HepG2 (cell line): ENCODE measurements around the gene TULP3. TPM values are rescaled to one million over a fixed set of nuclear protein-coding genes. Genes with fewer than 3 reads are reported as not detected.
A peak's percentile ranks its signal among the peaks of the same experiment; 100 is the strongest.

Experiments used
- BRF2 ChIP-seq: sonication (generic); formaldehyde crosslinking; IDR thresholded peaks from 2 replicates; pipeline ENCODE4 v1.8.1; 2022; ENCODE audit warnings: mild to moderate bottlenecking, missing genetic modification reagents
- ESRRA ChIP-seq: sonication (generic); formaldehyde crosslinking; IDR thresholded peaks from 2 replicates; pipeline ENCODE4 v1.5.1; 2020; ENCODE audit warnings: mild to moderate bottlenecking, low read depth, missing genetic modification reagents
- FOXM1 ChIP-seq: sonication (generic); formaldehyde crosslinking; IDR thresholded peaks from 2 replicates; pipeline ENCODE4 v1.5.0; 2020; ENCODE audit warnings: missing genetic modification reagents
- GABPA ChIP-seq, 2 experiments: IDR thresholded peaks; 2 replicates each; pipeline ENCODE4 v1.6.1; 2011 to 2016; ENCODE audit warnings: low read depth in 2 of 2, low read length in 1 of 2, missing biosample characterization in 1 of 2, missing genetic modification characterization in 1 of 2
- HNRNPUL1 ChIP-seq: fragments of 200-400 bp; formaldehyde crosslinking; IDR thresholded peaks from 2 replicates; pipeline ENCODE4 v1.6.1; 2017; ENCODE audit warnings: low read depth, mild to moderate bottlenecking, low read length, moderate library complexity
- IKZF1 ChIP-seq: fragments of 450-650 bp; IDR thresholded peaks from 2 replicates; pipeline ENCODE4 v1.7.1; 2016
- KMT2B ChIP-seq: IDR thresholded peaks from 2 replicates; pipeline ENCODE4 v1.6.1; 2016; ENCODE audit warnings: missing genetic modification reagents, missing compliant biosample characterization
- MBNL3 ChIP-seq: fragments of 250-450 bp; sonication (Bioruptor Pico); conservative IDR thresholded peaks from 2 replicates; pipeline ENCODE4 v1.8.0; 2022; ENCODE audit warnings: mild to moderate bottlenecking, inconsistent platforms
- NFYB ChIP-seq: sonication (generic); formaldehyde crosslinking; IDR thresholded peaks from 2 replicates; pipeline ENCODE4 v1.4.0; 2020; ENCODE audit warnings: missing genetic modification reagents
- PLSCR1 ChIP-seq: sonication (generic); formaldehyde crosslinking; IDR thresholded peaks from 2 replicates; pipeline ENCODE4 v1.5.0; 2020; ENCODE audit warnings: missing genetic modification reagents, mild to moderate bottlenecking, borderline replicate concordance
- YY1 ChIP-seq: IDR thresholded peaks from 2 replicates; pipeline ENCODE4 v1.6.1; 2011; ENCODE audit warnings: low read length, low read depth, moderate library complexity, mild to moderate bottlenecking; ENCODE audit not compliant: insufficient read depth, insufficient replicate concordance
- ZBED4 ChIP-seq: sonication (generic); formaldehyde crosslinking; IDR thresholded peaks from 2 replicates; pipeline ENCODE4 v1.4.0; 2020; ENCODE audit warnings: missing genetic modification reagents, borderline replicate concordance
- ZBTB10 ChIP-seq: sonication (generic); formaldehyde crosslinking; IDR thresholded peaks from 2 replicates; pipeline ENCODE4 v1.4.0; 2020; ENCODE audit warnings: missing genetic modification reagents, borderline replicate concordance
- ZFP37 ChIP-seq: sonication (generic); formaldehyde crosslinking; IDR thresholded peaks from 2 replicates; pipeline ENCODE4 v1.4.0; 2020; ENCODE audit warnings: missing genetic modification reagents, borderline replicate concordance
- ZNF253 ChIP-seq: sonication (generic); formaldehyde crosslinking; IDR thresholded peaks from 2 replicates; pipeline ENCODE4 v1.8.0; 2022; ENCODE audit warnings: mild to moderate bottlenecking, missing genetic modification reagents, borderline replicate concordance
- ZNF354B ChIP-seq: sonication (generic); formaldehyde crosslinking; IDR thresholded peaks from 2 replicates; pipeline ENCODE4 v1.8.0; 2022; ENCODE audit warnings: mild to moderate bottlenecking, missing genetic modification reagents
- ZNF607 ChIP-seq: sonication (generic); formaldehyde crosslinking; IDR thresholded peaks from 2 replicates; pipeline ENCODE4 v1.5.1; 2020; ENCODE audit warnings: missing genetic modification reagents, mild to moderate bottlenecking, borderline replicate concordance
- ZSCAN25 ChIP-seq: sonication (generic); formaldehyde crosslinking; IDR thresholded peaks from 2 replicates; pipeline ENCODE4 v1.8.0; 2022; ENCODE audit warnings: mild to moderate bottlenecking, missing genetic modification reagents
- polyA plus RNA-seq, 8 experiments: library from polyadenylated mRNA; depleted of rRNA in 3 of 8; stranded (reverse) in 7 of 8; unstranded in 1 of 8; fragments of >200 nt; fragmentation: Illumina TruSeq in 4 of 8; extraction: Trizol in 4 of 8; gene quantifications; 2 replicates each; pipeline versions ENCODE4 v1.2.1 to v1.2.3, GENCODE V29; 2011 to 2016; ENCODE audit warnings: low read depth in 4 of 8, missing spikeins in 1 of 8, mixed read lengths in 1 of 8; ENCODE audit not compliant: insufficient read depth in 1 of 8
- total RNA-seq, 5 experiments: library from RNA; depleted of rRNA; stranded (reverse); fragments of >200 nt; fragmentation: Illumina TruSeq; extraction: Trizol; gene quantifications; 2 replicates each; pipeline ENCODE4 v1.2.3, GENCODE V29; 2016; ENCODE audit warnings: low read depth in 1 of 5

TULP3 gene
- total and polyA plus RNA-seq, 2 of the 13 experiments (the other 11 are each of a cell fraction or from before 2014, with no cell fraction given): 11.2 to 13.2 TPM

- TF ChIP-seq ZBTB10 (CRISPR knock-in tag) (no peak; the same call in 1 of the 2 replicates), ZFP37 (CRISPR knock-in tag) (no peak; the same call in 1 of the 2 replicates), ZSCAN25 (peak; percentile 59; the same call in 1 of the 2 replicates), ZBED4 (CRISPR knock-in tag) (no peak; the same call in 1 of the 2 replicates), YY1 (peak; percentile 58), ZNF253 (CRISPR knock-in tag) (no peak), ESRRA (CRISPR knock-in tag) (no peak), GABPA (IDR thresholded peaks at IDR 0.05; ENCODE audit: low read depth, low read length) (no peak), GABPA (CRISPR knock-in tag; IDR thresholded peaks at IDR 0.05; ENCODE audit: low read depth) (no peak), KMT2B (CRISPR knock-in tag) (peak; percentile 58; the same call in 1 of the 2 replicates), BRF2 (CRISPR knock-in tag) (peak; percentile 86; the same call in 1 of the 2 replicates), NFYB (CRISPR knock-in tag) (peak; percentile 94), MBNL3 (CRISPR knock-in tag) (no peak), HNRNPUL1 (0 out of 2 replicates have a peak, but pooled peaks have one; percentile 27), PLSCR1 (CRISPR knock-in tag) (no peak; the same call in 1 of the 2 replicates), ZNF354B (CRISPR knock-in tag) (peak; percentile 67; the same call in 1 of the 2 replicates), ZNF607 (peak; percentile 88), IKZF1 (no peak), FOXM1 (CRISPR knock-in tag) (no peak)
Measured at GRCh38 chr12:2890388-2891239, at the start of gene TULP3 (continued).
